Skeletal muscle tissue (tissue), 4 donors: ENCODE measurements around the gene KIF12. TPM values are rescaled to one million over a fixed set of nuclear protein-coding genes. Genes with fewer than 3 reads are reported as not detected.

Experiments
- H3K27ac ChIP-seq: one replicate; pipeline ENCODE4 v1.7.0; 2013; ENCODE audit warnings: mild to moderate bottlenecking, low read depth, low read length, inconsistent platforms
- H3K27me3 ChIP-seq, 3 donors: one replicate each; pipeline ENCODE4 v1.7.0; 2013; ENCODE audit warnings: low read length in 3 of 3; ENCODE audit not compliant: control insufficient read depth in 3 of 3, insufficient read depth in 3 of 3
- H3K36me3 ChIP-seq, 3 donors: one replicate each; pipeline ENCODE4 v1.7.0; 2013; ENCODE audit warnings: low read length in 3 of 3; ENCODE audit not compliant: control insufficient read depth in 3 of 3, insufficient read depth in 3 of 3
- H3K4me1 ChIP-seq, 3 donors: one replicate each; pipeline ENCODE4 v1.7.0; 2013; ENCODE audit warnings: low read length in 3 of 3, mild to moderate bottlenecking in 3 of 3; ENCODE audit not compliant: control insufficient read depth in 3 of 3, insufficient read depth in 3 of 3
- H3K4me3 ChIP-seq, 3 donors: one replicate each; pipeline ENCODE4 v1.7.0; 2013; ENCODE audit warnings: low read length in 3 of 3
- H3K9ac ChIP-seq, 3 donors: one replicate each; pipeline ENCODE4 v1.7.0; 2013; ENCODE audit warnings: low read length in 3 of 3, mild to moderate bottlenecking in 3 of 3, moderate library complexity in 2 of 3, low read depth in 1 of 3
- H3K9me3 ChIP-seq, 3 donors: one replicate each; pipeline ENCODE4 v1.7.0; 2013; ENCODE audit warnings: low read length in 3 of 3; ENCODE audit not compliant: control insufficient read depth in 3 of 3
- total RNA-seq: library from RNA; depleted of rRNA; stranded (reverse); fragments of >200 nt; gene quantifications from one replicate; pipeline ENCODE4 v1.2.3, GENCODE V29; 2014
- donor health status: Osteomylitis.

Gene KIF12
- total RNA-seq, 1 donor from 2014 or later = not detected

- Histone ChIP-seq H3K36me3 (no peaks in the 10 kb centered on the region), H3K27me3 (peaks cover 0 to 15% (median 2%) of the 10 kb centered on the region in 3 donors), H3K4me3 (no peak overlapping the region), H3K9ac (no peak overlapping the region), H3K9me3 (peaks cover 2 to 7% (median 4%) of the 10 kb centered on the region in 3 donors), H3K27ac (no peak overlapping the region), H3K4me1 (peaks cover 0 to 2% (median 0%) of the 10 kb centered on the region in 3 donors)
Measured at GRCh38 chr9:114124138-114124537, 25.0 kb upstream of the KIF12 start.

GRCh38 chr9:114123031-114123977 is 24.2 kb upstream of the KIF12 start:
- peaks cover 0 to 18% (median 7%) of the 10 kb centered on the region in 3 donors for H3K27me3 ChIP-seq
- peaks cover 0 to 2% (median 0%) of the 10 kb centered on the region in 3 donors for H3K4me1 ChIP-seq
- peaks cover 2 to 7% (median 4%) of the 10 kb centered on the region in 3 donors for H3K9me3 ChIP-seq

GRCh38 chr9:114122136-114123027 is 23.3 kb upstream of the KIF12 start:
- H3K27ac ChIP-seq = no peak overlapping the region
- no peaks in the 10 kb centered on the region for H3K36me3 ChIP-seq
- H3K9me3 ChIP-seq = peaks cover 0 to 2% (median under 1%) of the 10 kb centered on the region in 3 donors

More at GRCh38 chr9:114123031-114123977, 24.2 kb upstream of the KIF12 start:
- Histone ChIP-seq H3K9ac (no peak overlapping the region), H3K27ac (no peak overlapping the region), H3K4me3 (no peak overlapping the region), H3K36me3 (no peaks in the 10 kb centered on the region)

GRCh38 chr9:114121227-114122135 is 22.4 kb upstream of the KIF12 start:
- H3K9me3 ChIP-seq = no peaks in the 10 kb centered on the region
- no peak overlapping the region for H3K4me3 ChIP-seq
- peaks cover 0 to 2% (median under 1%) of the 10 kb centered on the region in 3 donors for H3K4me1 ChIP-seq
- peaks cover under 1 to 18% (median 16%) of the 10 kb centered on the region in 3 donors for H3K27me3 ChIP-seq
- no peaks in the 10 kb centered on the region for H3K36me3 ChIP-seq
- H3K27ac ChIP-seq = no peak overlapping the region
- no peak overlapping the region for H3K9ac ChIP-seq

More at GRCh38 chr9:114122136-114123027, 23.3 kb upstream of the KIF12 start:
- Histone ChIP-seq H3K9ac (no peak overlapping the region), H3K4me1 (peaks cover 0 to 2% (median 0%) of the 10 kb centered on the region in 3 donors), H3K4me3 (no peak overlapping the region), H3K27me3 (peaks cover 0 to 24% (median 13%) of the 10 kb centered on the region in 3 donors)

GRCh38 chr9:114120192-114121014 is 21.3 kb upstream of the KIF12 start:
- Histone ChIP-seq H3K36me3 (no peaks in the 10 kb centered on the region), H3K9ac (no peak overlapping the region), H3K27ac (no peak overlapping the region), H3K4me3 (no peak overlapping the region), H3K4me1 (peaks cover 2 to 7% (median 4%) of the 10 kb centered on the region in 3 donors), H3K9me3 (no peaks in the 10 kb centered on the region), H3K27me3 (peaks cover 5 to 27% (median 22%) of the 10 kb centered on the region in 3 donors)

GRCh38 chr9:114119242-114120191 is 20.4 kb upstream of the KIF12 start:
- no peak overlapping the region for H3K4me3 ChIP-seq
- H3K27me3 ChIP-seq = peaks cover 5 to 27% (median 24%) of the 10 kb centered on the region in 3 donors
- H3K27ac ChIP-seq = no peak overlapping the region
- peaks cover 2 to 7% (median 4%) of the 10 kb centered on the region in 3 donors for H3K4me1 ChIP-seq
- H3K36me3 ChIP-seq = no peaks in the 10 kb centered on the region
- H3K9ac ChIP-seq = no peak overlapping the region
- no peaks in the 10 kb centered on the region for H3K9me3 ChIP-seq

GRCh38 chr9:114117996-114118830 is 19.1 kb upstream of the KIF12 start:
- H3K9me3 ChIP-seq = no peaks in the 10 kb centered on the region
- H3K9ac ChIP-seq = no peak overlapping the region
- H3K4me1 ChIP-seq = peaks cover 5 to 14% (median 9%) of the 10 kb centered on the region in 3 donors
- no peak overlapping the region for H3K27ac ChIP-seq
- peaks cover 8 to 30% (median 26%) of the 10 kb centered on the region in 3 donors for H3K27me3 ChIP-seq
- H3K36me3 ChIP-seq = no peaks in the 10 kb centered on the region
- H3K4me3 ChIP-seq = no peak overlapping the region
